ENCODE measurements around the gene MARCHF5. TPM values are rescaled to one million over a fixed set of nuclear protein-coding genes. Genes with fewer than 3 reads are reported as not detected.

MARCHF5 gene
- total and polyA plus RNA-seq, 4 donors = 9.7 to 18.4 (median 16.5) TPM

DNA sequence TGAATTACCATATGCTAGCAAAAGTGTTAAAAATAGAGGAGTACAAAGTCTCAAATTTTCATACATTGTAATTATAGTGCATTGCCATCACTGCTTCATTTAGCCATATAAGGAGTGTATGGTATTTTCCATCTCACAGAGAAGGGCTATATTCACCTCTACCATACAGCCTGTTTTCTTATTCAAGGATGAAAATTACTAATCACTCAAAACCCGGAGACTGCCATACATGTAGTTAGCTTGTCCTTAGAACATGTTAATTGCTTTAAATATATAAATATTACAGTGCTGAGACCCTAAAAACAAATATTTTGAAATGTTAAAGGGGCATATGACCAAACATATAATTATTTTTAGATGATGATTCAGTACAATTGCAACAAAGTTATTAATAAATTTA is 49.5 kb upstream of the MARCHF5 start (continued):
- TF ChIP-seq RAD21 (IDR thresholded peaks at IDR 0.05) = no peak
- TF ChIP-seq, protein P1, sequence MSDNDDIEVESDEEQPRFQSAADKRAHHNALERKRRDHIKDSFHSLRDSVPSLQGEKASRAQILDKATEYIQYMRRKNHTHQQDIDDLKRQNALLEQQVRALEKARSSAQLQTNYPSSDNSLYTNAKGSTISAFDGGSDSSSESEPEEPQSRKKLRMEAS (IDR thresholded peaks at IDR 0.05) = no peak
- TF ChIP-seq, protein P2, sequence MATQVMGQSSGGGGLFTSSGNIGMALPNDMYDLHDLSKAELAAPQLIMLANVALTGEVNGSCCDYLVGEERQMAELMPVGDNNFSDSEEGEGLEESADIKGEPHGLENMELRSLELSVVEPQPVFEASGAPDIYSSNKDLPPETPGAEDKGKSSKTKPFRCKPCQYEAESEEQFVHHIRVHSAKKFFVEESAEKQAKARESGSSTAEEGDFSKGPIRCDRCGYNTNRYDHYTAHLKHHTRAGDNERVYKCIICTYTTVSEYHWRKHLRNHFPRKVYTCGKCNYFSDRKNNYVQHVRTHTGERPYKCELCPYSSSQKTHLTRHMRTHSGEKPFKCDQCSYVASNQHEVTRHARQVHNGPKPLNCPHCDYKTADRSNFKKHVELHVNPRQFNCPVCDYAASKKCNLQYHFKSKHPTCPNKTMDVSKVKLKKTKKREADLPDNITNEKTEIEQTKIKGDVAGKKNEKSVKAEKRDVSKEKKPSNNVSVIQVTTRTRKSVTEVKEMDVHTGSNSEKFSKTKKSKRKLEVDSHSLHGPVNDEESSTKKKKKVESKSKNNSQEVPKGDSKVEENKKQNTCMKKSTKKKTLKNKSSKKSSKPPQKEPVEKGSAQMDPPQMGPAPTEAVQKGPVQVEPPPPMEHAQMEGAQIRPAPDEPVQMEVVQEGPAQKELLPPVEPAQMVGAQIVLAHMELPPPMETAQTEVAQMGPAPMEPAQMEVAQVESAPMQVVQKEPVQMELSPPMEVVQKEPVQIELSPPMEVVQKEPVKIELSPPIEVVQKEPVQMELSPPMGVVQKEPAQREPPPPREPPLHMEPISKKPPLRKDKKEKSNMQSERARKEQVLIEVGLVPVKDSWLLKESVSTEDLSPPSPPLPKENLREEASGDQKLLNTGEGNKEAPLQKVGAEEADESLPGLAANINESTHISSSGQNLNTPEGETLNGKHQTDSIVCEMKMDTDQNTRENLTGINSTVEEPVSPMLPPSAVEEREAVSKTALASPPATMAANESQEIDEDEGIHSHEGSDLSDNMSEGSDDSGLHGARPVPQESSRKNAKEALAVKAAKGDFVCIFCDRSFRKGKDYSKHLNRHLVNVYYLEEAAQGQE (IDR thresholded peaks at IDR 0.05) = no peak
- no peak for TF ChIP-seq JUND (IDR thresholded peaks at IDR 0.05)

DNA sequence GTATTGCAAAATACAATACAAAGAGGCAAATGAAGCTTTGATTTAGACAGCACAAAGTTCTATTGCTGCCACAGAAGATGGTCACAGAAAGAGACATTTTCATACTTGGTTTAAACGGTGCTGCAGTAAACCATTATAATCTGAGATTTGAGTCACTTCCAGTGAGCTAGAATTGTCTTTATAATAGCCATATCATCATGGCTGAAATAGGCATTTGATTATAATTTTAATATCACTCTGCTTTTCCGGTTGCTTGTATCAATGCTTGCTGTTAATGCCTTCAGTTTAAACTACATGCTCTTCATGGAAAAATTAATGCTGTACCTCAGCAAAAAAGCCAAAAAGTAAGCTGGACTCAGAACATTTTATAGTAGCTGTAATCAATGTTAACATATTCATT is 48.6 kb upstream of the MARCHF5 start:
- no peaks in the 10 kb centered on the region for H3K36me3 ChIP-seq (ENCODE audit: control insufficient read depth in 4 of 4, insufficient read depth in 3 of 4, low read depth in 1 of 4, low read length in 3 of 4)
- no peaks in the 10 kb centered on the region for H3K9me3 ChIP-seq (ENCODE audit: control insufficient read depth in 4 of 4, low read length in 3 of 4)
- no peaks in the 10 kb centered on the region for H3K27me3 ChIP-seq (ENCODE audit: control insufficient read depth in 4 of 4, insufficient read depth in 4 of 4, low read length in 3 of 4)
- H3K4me3 ChIP-seq (ENCODE audit: low read depth in 1 of 3, low read length in 3 of 3) = no peak overlapping the region
- H3K4me1 ChIP-seq (ENCODE audit: control insufficient read depth in 4 of 4, insufficient read depth in 4 of 4, low read length in 3 of 4) = peaks cover 5 to 49% (median 31%) of the 10 kb centered on the region in 4 donors
- H3K27ac ChIP-seq (ENCODE audit: low read depth in 1 of 2, low read length in 2 of 2) = no peak overlapping the region
- DNase-seq (ENCODE audit: low spot score) = no peak
- H3K9ac ChIP-seq (ENCODE audit: low read depth in 1 of 2, low read length in 2 of 2) = no peak overlapping the region
- TF ChIP-seq, protein P2 (IDR thresholded peaks at IDR 0.05) = no peak
- TF ChIP-seq YY1 (IDR thresholded peaks at IDR 0.05) (no peak), FOXA2 (IDR thresholded peaks at IDR 0.05) (no peak), GABPA (IDR thresholded peaks at IDR 0.05 in 1 of 2, conservative IDR thresholded peaks at IDR 0.05 in 1 of 2) (no peak), HNF4G (IDR thresholded peaks at IDR 0.05) (no peak), FOXA1 (IDR thresholded peaks at IDR 0.05) (no peak), EGR1 (IDR thresholded peaks at IDR 0.05; ENCODE audit: low read depth in 2 of 2) (no peak), TAF1 (conservative IDR thresholded peaks at IDR 0.05) (no peak)
- TF ChIP-seq, protein P3, sequence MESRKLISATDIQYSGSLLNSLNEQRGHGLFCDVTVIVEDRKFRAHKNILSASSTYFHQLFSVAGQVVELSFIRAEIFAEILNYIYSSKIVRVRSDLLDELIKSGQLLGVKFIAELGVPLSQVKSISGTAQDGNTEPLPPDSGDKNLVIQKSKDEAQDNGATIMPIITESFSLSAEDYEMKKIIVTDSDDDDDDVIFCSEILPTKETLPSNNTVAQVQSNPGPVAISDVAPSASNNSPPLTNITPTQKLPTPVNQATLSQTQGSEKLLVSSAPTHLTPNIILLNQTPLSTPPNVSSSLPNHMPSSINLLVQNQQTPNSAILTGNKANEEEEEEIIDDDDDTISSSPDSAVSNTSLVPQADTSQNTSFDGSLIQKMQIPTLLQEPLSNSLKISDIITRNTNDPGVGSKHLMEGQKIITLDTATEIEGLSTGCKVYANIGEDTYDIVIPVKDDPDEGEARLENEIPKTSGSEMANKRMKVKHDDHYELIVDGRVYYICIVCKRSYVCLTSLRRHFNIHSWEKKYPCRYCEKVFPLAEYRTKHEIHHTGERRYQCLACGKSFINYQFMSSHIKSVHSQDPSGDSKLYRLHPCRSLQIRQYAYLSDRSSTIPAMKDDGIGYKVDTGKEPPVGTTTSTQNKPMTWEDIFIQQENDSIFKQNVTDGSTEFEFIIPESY (IDR thresholded peaks at IDR 0.05) = no peak
- TF ChIP-seq, protein P4, sequence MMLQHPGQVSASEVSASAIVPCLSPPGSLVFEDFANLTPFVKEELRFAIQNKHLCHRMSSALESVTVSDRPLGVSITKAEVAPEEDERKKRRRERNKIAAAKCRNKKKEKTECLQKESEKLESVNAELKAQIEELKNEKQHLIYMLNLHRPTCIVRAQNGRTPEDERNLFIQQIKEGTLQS (IDR thresholded peaks at IDR 0.05) = no peak
- TF ChIP-seq, protein P5, sequence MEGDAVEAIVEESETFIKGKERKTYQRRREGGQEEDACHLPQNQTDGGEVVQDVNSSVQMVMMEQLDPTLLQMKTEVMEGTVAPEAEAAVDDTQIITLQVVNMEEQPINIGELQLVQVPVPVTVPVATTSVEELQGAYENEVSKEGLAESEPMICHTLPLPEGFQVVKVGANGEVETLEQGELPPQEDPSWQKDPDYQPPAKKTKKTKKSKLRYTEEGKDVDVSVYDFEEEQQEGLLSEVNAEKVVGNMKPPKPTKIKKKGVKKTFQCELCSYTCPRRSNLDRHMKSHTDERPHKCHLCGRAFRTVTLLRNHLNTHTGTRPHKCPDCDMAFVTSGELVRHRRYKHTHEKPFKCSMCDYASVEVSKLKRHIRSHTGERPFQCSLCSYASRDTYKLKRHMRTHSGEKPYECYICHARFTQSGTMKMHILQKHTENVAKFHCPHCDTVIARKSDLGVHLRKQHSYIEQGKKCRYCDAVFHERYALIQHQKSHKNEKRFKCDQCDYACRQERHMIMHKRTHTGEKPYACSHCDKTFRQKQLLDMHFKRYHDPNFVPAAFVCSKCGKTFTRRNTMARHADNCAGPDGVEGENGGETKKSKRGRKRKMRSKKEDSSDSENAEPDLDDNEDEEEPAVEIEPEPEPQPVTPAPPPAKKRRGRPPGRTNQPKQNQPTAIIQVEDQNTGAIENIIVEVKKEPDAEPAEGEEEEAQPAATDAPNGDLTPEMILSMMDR (IDR thresholded peaks at IDR 0.05; ENCODE audit: low read depth, low read length, missing input control) = no peak
- TF ChIP-seq, protein P1 (IDR thresholded peaks at IDR 0.05) = no peak
- WGBS = 51% methylated on average over 2 of the region's 2 CpGs

All from liver (tissue), 9 donors.